Peyer's patch (tissue), 4 donors: ENCODE measurements around the gene PASK.

Source experiments
- CTCF ChIP-seq, 6 experiments: fragments of 450-650 bp in 4 of 6; fragments of 200-600 bp in 2 of 6; sonication (generic) in 1 of 6; IDR thresholded peaks; one replicate each; pipeline ENCODE4 v1.5.1; 2017 to 2019; ENCODE audit warnings: antibody characterized with exemption in 6 of 6, mild to moderate bottlenecking in 3 of 6, moderate library complexity in 1 of 6
- POLR2A ChIP-seq, 2 donors: fragments of 450-650 bp; IDR thresholded peaks; one replicate each; pipeline ENCODE4 v1.5.1; 2017; ENCODE audit warnings: antibody characterized with exemption in 2 of 2, mild to moderate bottlenecking in 2 of 2, moderate library complexity in 2 of 2

DNA sequence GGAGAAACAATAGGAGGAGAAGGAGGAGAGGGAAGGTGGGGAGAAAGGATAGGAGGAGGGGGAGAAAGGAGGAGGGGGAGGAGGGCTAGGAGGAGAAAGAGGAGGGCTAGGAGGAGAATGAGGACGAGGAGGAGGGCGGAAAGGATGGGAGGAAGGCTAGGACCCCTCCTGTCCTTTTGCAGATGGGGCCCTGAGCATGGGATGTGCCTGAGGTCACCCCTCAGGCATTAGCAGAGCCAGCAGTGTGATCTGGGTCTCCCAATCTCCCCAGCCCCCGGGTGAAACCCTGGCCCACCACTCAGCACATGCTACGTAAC, 38.6 kb upstream of the PASK start:
- TF ChIP-seq CTCF (IDR thresholded peaks at IDR 0.05) (no peak), POLR2A (IDR thresholded peaks at IDR 0.05) (no peak)
